H1 (cell line): ENCODE results near the gene CHMP1B.

ENCODE experiments used
- CHD1 ChIP-seq: IDR thresholded peaks from 2 replicates; pipeline ENCODE4 v1.6.1; 2012; ENCODE audit warnings: low read depth, low read length, improper control_type of control experiment
- EP300 ChIP-seq, 2 experiments: IDR thresholded peaks; 1 replicate in 1 of 2; 2 replicates in 1 of 2; pipeline ENCODE4 v1.6.1; 2011 to 2012; ENCODE audit warnings: low read depth in 2 of 2, low read length in 2 of 2, mild to moderate bottlenecking in 2 of 2, borderline replicate concordance in 1 of 2, inconsistent platforms in 1 of 2, moderate library complexity in 1 of 2
- RAD21 ChIP-seq, 2 experiments: IDR thresholded peaks in 1 of 2; conservative IDR thresholded peaks in 1 of 2; 2 replicates each; pipeline ENCODE4 v1.6.1; 2011; ENCODE audit warnings: low read depth in 2 of 2, low read length in 2 of 2, improper control_type of control experiment in 1 of 2, inconsistent platforms in 1 of 2, mild to moderate bottlenecking in 1 of 2, moderate library complexity in 1 of 2
- RBBP5 ChIP-seq: IDR thresholded peaks from 2 replicates; pipeline ENCODE4 v1.7.1; 2012; ENCODE audit warnings: low read depth, mild to moderate bottlenecking, inconsistent platforms, low read length, moderate library complexity, borderline replicate concordance
- RXRA ChIP-seq: IDR thresholded peaks from 2 replicates; pipeline ENCODE4 v1.6.1; 2011; ENCODE audit warnings: low read depth, mild to moderate bottlenecking, low read length, moderate library complexity; ENCODE audit not compliant: insufficient read depth
- SIX5 ChIP-seq: IDR thresholded peaks from 2 replicates; pipeline ENCODE4 v1.6.1; 2011; ENCODE audit warnings: mild to moderate bottlenecking, low read depth, low read length
- SRF ChIP-seq: IDR thresholded peaks from 2 replicates; pipeline ENCODE4 v1.6.1; 2011; ENCODE audit warnings: mild to moderate bottlenecking, low read depth, low read length, moderate library complexity
- TBP ChIP-seq: IDR thresholded peaks from 2 replicates; pipeline ENCODE4 v1.6.1; 2011; ENCODE audit warnings: low read depth, low read length, improper control_type of control experiment
- ZNF274 ChIP-seq: IDR thresholded peaks from 2 replicates; pipeline ENCODE4 v1.7.0; 2012; ENCODE audit warnings: low read length, borderline replicate concordance; ENCODE audit errors: extremely low read depth
- TF ChIP-seq, protein P1 (sequence below), 3 experiments: IDR thresholded peaks; 1 replicate in 2 of 3; 2 replicates in 1 of 3; pipeline versions ENCODE4 v1.5.1 to v1.6.1; 2011; ENCODE audit warnings: low read length in 3 of 3, mild to moderate bottlenecking in 3 of 3, inconsistent platforms in 2 of 3, low read depth in 1 of 3, moderate library complexity in 1 of 3; ENCODE audit not compliant: insufficient read depth in 1 of 3; ENCODE audit errors: control extremely low read depth in 1 of 3
- TF ChIP-seq, protein P2 (sequence below): IDR thresholded peaks from 2 replicates; pipeline ENCODE4 v1.6.1; 2012; ENCODE audit warnings: inconsistent platforms

DNA sequence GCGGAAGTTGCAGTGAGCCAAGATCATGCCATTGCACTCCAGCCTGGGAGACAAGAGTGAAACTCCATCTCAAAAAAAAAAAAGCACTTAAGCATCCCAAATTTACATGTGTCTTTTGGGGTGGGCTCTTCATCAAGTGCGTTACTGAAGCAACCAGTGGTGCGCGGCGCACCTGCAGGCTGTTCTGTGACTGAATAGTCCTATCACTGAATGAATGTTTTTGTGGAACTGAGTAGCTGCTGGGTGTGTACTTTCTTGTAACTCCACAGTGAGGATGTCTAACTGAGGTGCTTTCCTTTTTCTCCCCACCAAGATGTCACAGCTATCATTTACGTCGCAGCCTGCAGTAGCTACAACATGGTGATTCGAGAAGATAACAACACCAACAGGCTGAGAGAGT lies 17.0 kb downstream of the CHMP1B start:
- TF ChIP-seq, protein P1, sequence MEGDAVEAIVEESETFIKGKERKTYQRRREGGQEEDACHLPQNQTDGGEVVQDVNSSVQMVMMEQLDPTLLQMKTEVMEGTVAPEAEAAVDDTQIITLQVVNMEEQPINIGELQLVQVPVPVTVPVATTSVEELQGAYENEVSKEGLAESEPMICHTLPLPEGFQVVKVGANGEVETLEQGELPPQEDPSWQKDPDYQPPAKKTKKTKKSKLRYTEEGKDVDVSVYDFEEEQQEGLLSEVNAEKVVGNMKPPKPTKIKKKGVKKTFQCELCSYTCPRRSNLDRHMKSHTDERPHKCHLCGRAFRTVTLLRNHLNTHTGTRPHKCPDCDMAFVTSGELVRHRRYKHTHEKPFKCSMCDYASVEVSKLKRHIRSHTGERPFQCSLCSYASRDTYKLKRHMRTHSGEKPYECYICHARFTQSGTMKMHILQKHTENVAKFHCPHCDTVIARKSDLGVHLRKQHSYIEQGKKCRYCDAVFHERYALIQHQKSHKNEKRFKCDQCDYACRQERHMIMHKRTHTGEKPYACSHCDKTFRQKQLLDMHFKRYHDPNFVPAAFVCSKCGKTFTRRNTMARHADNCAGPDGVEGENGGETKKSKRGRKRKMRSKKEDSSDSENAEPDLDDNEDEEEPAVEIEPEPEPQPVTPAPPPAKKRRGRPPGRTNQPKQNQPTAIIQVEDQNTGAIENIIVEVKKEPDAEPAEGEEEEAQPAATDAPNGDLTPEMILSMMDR (IDR thresholded peaks at IDR 0.05; ENCODE audit: control extremely low read depth in 1 of 3, insufficient read depth in 1 of 3, low read depth in 1 of 3, low read length in 3 of 3): no peak
- no peak for TF ChIP-seq SIX5
- TF ChIP-seq RBBP5: no peak
- no peak for TF ChIP-seq EP300 (IDR thresholded peaks at IDR 0.05; ENCODE audit: borderline replicate concordance in 1 of 2, low read depth in 2 of 2, low read length in 2 of 2)
- TF ChIP-seq, protein P2, sequence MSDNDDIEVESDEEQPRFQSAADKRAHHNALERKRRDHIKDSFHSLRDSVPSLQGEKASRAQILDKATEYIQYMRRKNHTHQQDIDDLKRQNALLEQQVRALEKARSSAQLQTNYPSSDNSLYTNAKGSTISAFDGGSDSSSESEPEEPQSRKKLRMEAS: no peak
- TF ChIP-seq ZNF274: no peak
- no peak for TF ChIP-seq SRF
- TF ChIP-seq RAD21 (IDR thresholded peaks at IDR 0.05 in 1 of 2, conservative IDR thresholded peaks at IDR 0.05 in 1 of 2; ENCODE audit: low read depth in 2 of 2, low read length in 2 of 2): no peak
- no peak for TF ChIP-seq TBP
- no peak for TF ChIP-seq RXRA
- no peak for TF ChIP-seq CHD1
